SK-N-SH (cell line): ENCODE results near the gene RAPGEF6. TPM values are rescaled to one million over a fixed set of nuclear protein-coding genes. Genes with fewer than 3 reads are reported as not detected.

Source experiments
- CTCF ChIA-PET: fragments of 300-600, 350-600 bp; formaldehyde crosslinking; extraction: SDS; loops from one replicate; lab custom pipeline; 2021; lab: Yijun Ruan, JAX
- POLR2A ChIA-PET: fragments of 350-600 bp; sonication (Branson Sonifier 250); formaldehyde crosslinking; extraction: SDS; loops from one replicate; lab custom pipeline; 2020; ENCODE audit warnings: antibody characterized with exemption, inconsistent platforms; lab: Yijun Ruan, JAX
- DNase-seq: peaks from one replicate; pipeline ENCODE4 v3.0.0; 2012
- H2AFZ ChIP-seq: fragments of 200-600 bp; sonication (generic); 2 replicates; pipeline ENCODE4 v1.8.1; 2016; ENCODE audit warnings: antibody characterized with exemption, mild to moderate bottlenecking, low read depth
- H3F3A ChIP-seq: fragments of 200-600 bp; sonication (generic); replicated peaks from 2 replicates; pipeline ENCODE3; 2016; ENCODE audit warnings: antibody characterized with exemption, mild to moderate bottlenecking; ENCODE audit not compliant: insufficient read depth
- H3K27ac ChIP-seq, 2 experiments: fragments of 200-500 bp in 1 of 2; fragments of 200-600 bp in 1 of 2; sonication (Bioruptor generic) in 1 of 2; sonication (generic), shearing (Covaris generic) in 1 of 2; 2 replicates each; pipeline versions ENCODE4 v1.5.1 to v1.6.1; 2014 to 2016; ENCODE audit warnings: low read depth in 2 of 2, inconsistent platforms in 1 of 2, low read length in 1 of 2, mild to moderate bottlenecking in 1 of 2, mixed read lengths in 1 of 2
- H3K27me3 ChIP-seq: fragments of 200-600 bp; sonication (generic), shearing (Covaris generic); 2 replicates; pipeline ENCODE4 v1.6.1; 2016; ENCODE audit warnings: mixed run types; ENCODE audit not compliant: insufficient read depth
- H3K36me3 ChIP-seq, 2 experiments: fragments of 200-500 bp in 1 of 2; fragments of 200-600 bp in 1 of 2; sonication (Bioruptor generic) in 1 of 2; sonication (generic) in 1 of 2; replicated peaks in 1 of 2; 2 replicates each; pipeline versions ENCODE3 to v1.5.1; 2014 to 2016; ENCODE audit warnings: low read length in 1 of 2, mild to moderate bottlenecking in 1 of 2; ENCODE audit not compliant: insufficient read depth in 2 of 2, control insufficient read depth in 1 of 2
- H3K4me1 ChIP-seq, 2 experiments: fragments of 200-500 bp in 1 of 2; fragments of 200-600 bp in 1 of 2; sonication (Bioruptor generic) in 1 of 2; sonication (generic), shearing (Covaris generic) in 1 of 2; 2 replicates each; pipeline versions ENCODE4 v1.5.1 to v1.6.1; 2014 to 2016; ENCODE audit warnings: low read depth in 1 of 2, low read length in 1 of 2, mixed run types in 1 of 2; ENCODE audit not compliant: insufficient read depth in 2 of 2, control insufficient read depth in 1 of 2
- H3K4me2 ChIP-seq: fragments of 200-600 bp; sonication (generic), shearing (Covaris generic); 2 replicates; pipeline ENCODE4 v1.6.1; 2017; ENCODE audit warnings: mixed run types
- H3K4me3 ChIP-seq, 2 experiments: fragments of 200-500 bp in 1 of 2; fragments of 200-600 bp in 1 of 2; sonication (Bioruptor generic) in 1 of 2; sonication (generic), shearing (Covaris generic) in 1 of 2; 2 replicates each; pipeline versions ENCODE4 v1.5.1 to v1.8.1; 2014 to 2016; ENCODE audit warnings: low read depth in 2 of 2, inconsistent platforms in 1 of 2, low read length in 1 of 2, mild to moderate bottlenecking in 1 of 2, mixed read lengths in 1 of 2, moderate library complexity in 1 of 2
- H3K79me2 ChIP-seq: fragments of 200-600 bp; sonication (generic); 2 replicates; pipeline ENCODE4 v1.8.1; 2017; ENCODE audit warnings: mild to moderate bottlenecking; ENCODE audit not compliant: insufficient read depth
- H3K9ac ChIP-seq: fragments of 200-600 bp; sonication (generic); 2 replicates; pipeline ENCODE4 v1.6.1; 2017; ENCODE audit warnings: mixed run types
- H3K9me2 ChIP-seq: fragments of 200-600 bp; sonication (generic); 2 replicates; pipeline ENCODE4 v1.6.1; 2017; ENCODE audit warnings: mixed run types
- H3K9me3 ChIP-seq: fragments of 200-600 bp; sonication (generic); 2 replicates; pipeline ENCODE4 v1.6.1; 2017; ENCODE audit warnings: mixed run types, mild to moderate bottlenecking, moderate library complexity
- H4K20me1 ChIP-seq: fragments of 200-600 bp; sonication (generic); 2 replicates; pipeline ENCODE4 v1.6.1; 2017; ENCODE audit warnings: mild to moderate bottlenecking, mixed run types; ENCODE audit not compliant: insufficient read depth
- CHD2 ChIP-seq: fragments of 150-350 bp; IDR thresholded peaks from 2 replicates; pipeline ENCODE4 v1.6.1; 2018; ENCODE audit warnings: low read length; ENCODE audit not compliant: partially characterized antibody
- ELF1 ChIP-seq: IDR thresholded peaks from 2 replicates; pipeline ENCODE4 v1.4.0; 2012
- EP300 ChIP-seq, 2 experiments: IDR thresholded peaks; 2 replicates each; pipeline versions ENCODE4 v1.4.0 to v1.6.1; 2012; ENCODE audit warnings: borderline replicate concordance in 1 of 2, low read depth in 1 of 2, low read length in 1 of 2
- EZH2phosphoT487 ChIP-seq: fragments of 200-600 bp; sonication (generic); IDR thresholded peaks from 2 replicates; pipeline ENCODE4 v1.6.1; 2017; ENCODE audit warnings: low read depth, mixed run types, mild to moderate bottlenecking, antibody characterized with exemption, moderate library complexity, borderline replicate concordance
- FOSL2 ChIP-seq: IDR thresholded peaks from 2 replicates; pipeline ENCODE4 v1.4.0; 2012; ENCODE audit warnings: low read depth, mild to moderate bottlenecking, moderate library complexity, borderline replicate concordance
- FOXJ3 ChIP-seq: sonication (generic); formaldehyde crosslinking; IDR thresholded peaks from 2 replicates; pipeline ENCODE4 v1.5.1; 2020; ENCODE audit warnings: mild to moderate bottlenecking, missing genetic modification reagents
- GABPA ChIP-seq: IDR thresholded peaks from 2 replicates; pipeline ENCODE4 v1.4.0; 2012; ENCODE audit warnings: low read depth, mild to moderate bottlenecking
- GATA2 ChIP-seq: sonication (generic); formaldehyde crosslinking; IDR thresholded peaks from 2 replicates; pipeline ENCODE4 v1.5.0; 2020; ENCODE audit warnings: mild to moderate bottlenecking, missing genetic modification reagents
- MEF2A ChIP-seq: IDR thresholded peaks from 2 replicates; pipeline ENCODE4 v1.4.0; 2012; ENCODE audit warnings: low read depth, borderline replicate concordance
- MXI1 ChIP-seq: IDR thresholded peaks from 2 replicates; pipeline ENCODE4 v1.6.1; 2012; ENCODE audit warnings: mild to moderate bottlenecking, low read depth, low read length, improper control_type of control experiment
- NFIC ChIP-seq: IDR thresholded peaks from 2 replicates; pipeline ENCODE4 v1.4.0; 2012; ENCODE audit warnings: borderline replicate concordance
- NRF1 ChIP-seq: IDR thresholded peaks from 2 replicates; pipeline ENCODE4 v1.6.1; 2012; ENCODE audit warnings: low read depth, mild to moderate bottlenecking, low read length
- RFX5 ChIP-seq: IDR thresholded peaks from 2 replicates; pipeline ENCODE4 v1.6.1; 2012; ENCODE audit warnings: mild to moderate bottlenecking, improper control_type of control experiment, low read length
- RXRA ChIP-seq: IDR thresholded peaks from 2 replicates; pipeline ENCODE4 v1.4.0; 2012; ENCODE audit warnings: low read depth, mild to moderate bottlenecking, borderline replicate concordance
- TCF12 ChIP-seq: IDR thresholded peaks from 2 replicates; pipeline ENCODE4 v1.4.0; 2012
- TEAD4 ChIP-seq: IDR thresholded peaks from 2 replicates; pipeline ENCODE4 v1.4.0; 2012; ENCODE audit warnings: mild to moderate bottlenecking, borderline replicate concordance; ENCODE audit not compliant: insufficient read depth
- WGBS: methylation state at CpG from one replicate; pipeline ENCODE4 v1.1.6; 2017; ENCODE audit warnings: low lambda C conversion rate; 5-methylcytosine and 5-hydroxymethylcytosine counted together
- polyA plus RNA-seq, 3 experiments: library from polyadenylated mRNA; depleted of rRNA; stranded (reverse); fragments of >200 nt; gene quantifications; 2 replicates each; pipeline ENCODE4 v1.2.3, GENCODE V29; 2012
- TF ChIP-seq, protein P1 (sequence below): fragments of 150-350 bp; IDR thresholded peaks from 2 replicates; pipeline ENCODE4 v1.6.1; 2016; ENCODE audit warnings: mild to moderate bottlenecking, low read depth, low read length
- TF ChIP-seq, protein P2 (sequence below): fragments of 150-350 bp; IDR thresholded peaks from 2 replicates; pipeline ENCODE4 v1.6.1; 2017; ENCODE audit warnings: antibody characterized with exemption, low read length, low read depth, borderline replicate concordance
- TF ChIP-seq, protein P3 (sequence below): IDR thresholded peaks from 2 replicates; pipeline ENCODE4 v1.4.0; 2012; ENCODE audit warnings: low read depth, borderline replicate concordance
- TF ChIP-seq, protein P4 (sequence below): IDR thresholded peaks from 2 replicates; pipeline ENCODE4 v1.4.0; 2012; ENCODE audit warnings: low read depth, borderline replicate concordance
- TF ChIP-seq, protein P5 (sequence below): IDR thresholded peaks from 2 replicates; pipeline ENCODE4 v1.4.0; 2012; ENCODE audit warnings: low read depth

The RAPGEF6 gene
- polyA plus RNA-seq, 1 of the 3 experiments (the other 2 are of a cell fraction), result 2.9 TPM

DNA sequence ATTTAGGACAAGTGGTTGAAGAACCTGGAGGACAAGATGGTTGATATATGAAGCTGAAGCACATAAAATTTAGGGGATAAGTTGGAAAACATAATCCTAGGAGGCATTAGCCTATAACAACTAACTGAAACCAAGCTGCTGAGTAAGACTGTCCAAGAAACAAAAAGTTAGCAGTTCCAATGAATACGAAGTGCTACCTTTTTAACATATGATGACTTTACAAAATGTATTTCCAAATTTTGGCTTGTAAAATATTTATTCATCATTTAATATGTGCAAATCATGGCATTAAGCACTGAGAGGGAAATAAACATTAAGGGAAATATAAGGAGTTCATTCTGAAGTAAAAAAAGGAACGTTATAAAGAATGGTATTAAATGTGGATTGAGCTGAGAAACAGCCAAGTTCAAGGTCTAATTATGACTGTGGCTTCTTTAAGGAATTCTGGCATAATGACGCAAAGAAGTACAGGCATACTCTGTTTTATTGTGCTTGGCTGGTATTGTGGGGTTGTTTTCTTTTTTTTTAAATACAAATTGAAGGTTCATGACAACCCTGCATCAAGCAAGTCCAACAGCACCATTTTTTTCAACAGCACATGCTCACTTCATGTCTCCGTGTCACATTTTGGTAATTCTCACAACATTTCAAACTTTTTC is 7.7 kb downstream of the RAPGEF6 start:
- CTCF ChIA-PET, result interaction anchor here (1.0 to 1.8 kb wide), 3 partner anchors 28 to 380 kb away, joined by 3 to 6 read pairs (median 5); no protein-coding TSS in a partner anchor
- H3K79me2 ChIP-seq, result peaks cover 99% of the 10 kb centered on the region
- 97% methylated on average over 4 of the region's 4 CpGs for WGBS
- TF ChIP-seq TCF12, result no peak
- no peak for TF ChIP-seq FOSL2
- TF ChIP-seq, all 33 proteins: peak for 0
- no peak overlapping the region for H3K4me3 ChIP-seq
- H3K9me2 ChIP-seq, result no peaks in the 10 kb centered on the region
- no peak overlapping the region for H3K9ac ChIP-seq
- DNase-seq, result no peak
- peaks cover 0 to 6% of the 10 kb centered on the region in 2 experiments; a peak in 2 of 4 replicates for H3K4me1 ChIP-seq
- H3K4me2 ChIP-seq, result no peak overlapping the region
- H3K27me3 ChIP-seq, result no peaks in the 10 kb centered on the region
- H3K36me3 ChIP-seq, result no peaks in the 10 kb centered on the region
- no peaks in the 10 kb centered on the region for H3K9me3 ChIP-seq
- H2AFZ ChIP-seq, result no peak overlapping the region
- peaks cover 5% of the 10 kb centered on the region; the same call in 1 of the 2 replicates for H4K20me1 ChIP-seq
- POLR2A ChIA-PET, result no interaction called here
- peaks cover 20% of the 10 kb centered on the region for H3F3A ChIP-seq
- no peak overlapping the region for H3K27ac ChIP-seq

DNA sequence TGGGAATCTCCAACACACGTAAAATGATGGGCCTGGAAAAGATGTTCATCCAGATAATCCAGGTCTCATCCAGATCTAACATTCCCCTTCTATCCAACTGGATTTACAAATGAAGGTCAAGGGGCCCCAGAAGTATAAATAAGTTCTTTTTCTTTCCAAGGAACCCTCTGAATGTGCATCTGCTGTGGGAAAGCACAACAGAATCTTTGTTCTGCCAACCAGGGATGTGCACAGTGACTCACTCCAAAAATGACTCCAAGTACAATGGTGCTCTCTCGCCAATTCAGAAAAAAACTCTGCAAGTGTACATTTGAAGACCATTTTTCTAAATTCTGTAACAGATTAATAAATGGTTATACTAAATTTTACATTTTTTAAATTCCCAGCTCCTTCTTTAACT is 12.4 kb downstream of the RAPGEF6 start:
- 0 out of 2 replicates have a peak overlapping the region, but pooled peaks have one; percentile 6 for H2AFZ ChIP-seq
- H3K4me2 ChIP-seq, result peak overlapping the region; percentile 40; the same call in 1 of the 2 replicates
- no peaks in the 10 kb centered on the region for H3K27me3 ChIP-seq
- peaks cover 17% of the 10 kb centered on the region for H3F3A ChIP-seq
- ChIA-PET CTCF (interaction anchor here (1.4 kb wide), 1 partner anchor 33 kb away, joined by 3 read pairs; no protein-coding TSS in a partner anchor), POLR2A (no interaction called here)
- no peak overlapping the region for H3K9ac ChIP-seq
- H3K9me2 ChIP-seq, result no peaks in the 10 kb centered on the region
- no peak overlapping the region for H3K4me3 ChIP-seq
- no peaks in the 10 kb centered on the region for H4K20me1 ChIP-seq
- no peaks in the 10 kb centered on the region for H3K9me3 ChIP-seq
- H3K36me3 ChIP-seq, result no peaks in the 10 kb centered on the region
- peak overlapping the region in 1 of 2 experiments; percentile 75; a peak in 2 of 4 replicates for H3K27ac ChIP-seq
- DNase-seq, result no peak
- peaks cover 99% of the 10 kb centered on the region for H3K79me2 ChIP-seq
- 34% methylated on average over 2 of the region's 2 CpGs for WGBS
- H3K4me1 ChIP-seq, result peaks cover 0 to 5% of the 10 kb centered on the region in 2 experiments; a peak in 3 of 4 replicates
- TF ChIP-seq GABPA (no peak), RFX5 (no peak), EP300 (IDR thresholded peaks at IDR 0.05; ENCODE audit: borderline replicate concordance in 1 of 2, low read depth in 1 of 2, low read length in 1 of 2) (no peak), ELF1 (no peak), GATA2 (CRISPR knock-in tag) (no peak), MEF2A (no peak; the same call in 1 of the 2 replicates), TCF12 (peak; percentile 38; the same call in 1 of the 2 replicates), RXRA (0 out of 2 replicates have a peak, but pooled peaks have one; percentile 3), TEAD4 (no peak), CHD2 (no peak), MXI1 (no peak), EZH2phosphoT487 (no peak), FOXJ3 (CRISPR knock-in tag) (no peak), NRF1 (no peak), NFIC (peak; percentile 45; the same call in 1 of the 2 replicates)
- TF ChIP-seq, protein P1, sequence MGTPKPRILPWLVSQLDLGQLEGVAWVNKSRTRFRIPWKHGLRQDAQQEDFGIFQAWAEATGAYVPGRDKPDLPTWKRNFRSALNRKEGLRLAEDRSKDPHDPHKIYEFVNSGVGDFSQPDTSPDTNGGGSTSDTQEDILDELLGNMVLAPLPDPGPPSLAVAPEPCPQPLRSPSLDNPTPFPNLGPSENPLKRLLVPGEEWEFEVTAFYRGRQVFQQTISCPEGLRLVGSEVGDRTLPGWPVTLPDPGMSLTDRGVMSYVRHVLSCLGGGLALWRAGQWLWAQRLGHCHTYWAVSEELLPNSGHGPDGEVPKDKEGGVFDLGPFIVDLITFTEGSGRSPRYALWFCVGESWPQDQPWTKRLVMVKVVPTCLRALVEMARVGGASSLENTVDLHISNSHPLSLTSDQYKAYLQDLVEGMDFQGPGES, result no peak
- TF ChIP-seq, protein P2, sequence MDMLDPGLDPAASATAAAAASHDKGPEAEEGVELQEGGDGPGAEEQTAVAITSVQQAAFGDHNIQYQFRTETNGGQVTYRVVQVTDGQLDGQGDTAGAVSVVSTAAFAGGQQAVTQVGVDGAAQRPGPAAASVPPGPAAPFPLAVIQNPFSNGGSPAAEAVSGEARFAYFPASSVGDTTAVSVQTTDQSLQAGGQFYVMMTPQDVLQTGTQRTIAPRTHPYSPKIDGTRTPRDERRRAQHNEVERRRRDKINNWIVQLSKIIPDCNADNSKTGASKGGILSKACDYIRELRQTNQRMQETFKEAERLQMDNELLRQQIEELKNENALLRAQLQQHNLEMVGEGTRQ, result no peak
- TF ChIP-seq, protein P3, sequence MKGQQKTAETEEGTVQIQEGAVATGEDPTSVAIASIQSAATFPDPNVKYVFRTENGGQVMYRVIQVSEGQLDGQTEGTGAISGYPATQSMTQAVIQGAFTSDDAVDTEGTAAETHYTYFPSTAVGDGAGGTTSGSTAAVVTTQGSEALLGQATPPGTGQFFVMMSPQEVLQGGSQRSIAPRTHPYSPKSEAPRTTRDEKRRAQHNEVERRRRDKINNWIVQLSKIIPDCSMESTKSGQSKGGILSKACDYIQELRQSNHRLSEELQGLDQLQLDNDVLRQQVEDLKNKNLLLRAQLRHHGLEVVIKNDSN, result no peak
- TF ChIP-seq, protein P4, sequence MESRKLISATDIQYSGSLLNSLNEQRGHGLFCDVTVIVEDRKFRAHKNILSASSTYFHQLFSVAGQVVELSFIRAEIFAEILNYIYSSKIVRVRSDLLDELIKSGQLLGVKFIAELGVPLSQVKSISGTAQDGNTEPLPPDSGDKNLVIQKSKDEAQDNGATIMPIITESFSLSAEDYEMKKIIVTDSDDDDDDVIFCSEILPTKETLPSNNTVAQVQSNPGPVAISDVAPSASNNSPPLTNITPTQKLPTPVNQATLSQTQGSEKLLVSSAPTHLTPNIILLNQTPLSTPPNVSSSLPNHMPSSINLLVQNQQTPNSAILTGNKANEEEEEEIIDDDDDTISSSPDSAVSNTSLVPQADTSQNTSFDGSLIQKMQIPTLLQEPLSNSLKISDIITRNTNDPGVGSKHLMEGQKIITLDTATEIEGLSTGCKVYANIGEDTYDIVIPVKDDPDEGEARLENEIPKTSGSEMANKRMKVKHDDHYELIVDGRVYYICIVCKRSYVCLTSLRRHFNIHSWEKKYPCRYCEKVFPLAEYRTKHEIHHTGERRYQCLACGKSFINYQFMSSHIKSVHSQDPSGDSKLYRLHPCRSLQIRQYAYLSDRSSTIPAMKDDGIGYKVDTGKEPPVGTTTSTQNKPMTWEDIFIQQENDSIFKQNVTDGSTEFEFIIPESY, result no peak
- TF ChIP-seq, protein P5, sequence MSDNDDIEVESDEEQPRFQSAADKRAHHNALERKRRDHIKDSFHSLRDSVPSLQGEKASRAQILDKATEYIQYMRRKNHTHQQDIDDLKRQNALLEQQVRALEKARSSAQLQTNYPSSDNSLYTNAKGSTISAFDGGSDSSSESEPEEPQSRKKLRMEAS, result no peak
